Spleen (tissue), 11 donors: Measurements from ENCODE around the gene ANKS1B. TPM values are rescaled to one million over a fixed set of nuclear protein-coding genes. Genes with fewer than 3 reads are reported as not detected.

ENCODE experiments used
- DNase-seq: peaks from one replicate; pipeline ENCODE4 v3.0.0-alpha.2; 2020
- H3K27ac ChIP-seq, 8 donors: fragments of 200-600 bp; sonication (generic) in 7 of 8; 1 replicate in 4 of 8; 2 replicates in 4 of 8; pipeline versions ENCODE4 v1.5.0 to v1.8.0; 2016 to 2021; ENCODE audit warnings: inconsistent platforms in 4 of 8, mild to moderate bottlenecking in 4 of 8, moderate library complexity in 1 of 8
- H3K27me3 ChIP-seq, 7 donors: fragments of 200-600 bp; sonication (generic) in 6 of 7; replicated peaks in 1 of 7; 1 replicate in 4 of 7; 2 replicates in 3 of 7; pipeline versions ENCODE4 v1.5.0 to v1.8.0; 2016 to 2021; ENCODE audit warnings: inconsistent platforms in 3 of 7, mild to moderate bottlenecking in 1 of 7
- H3K36me3 ChIP-seq, 6 donors: fragments of 200-600 bp; sonication (generic) in 5 of 6; 1 replicate in 4 of 6; 2 replicates in 2 of 6; pipeline versions ENCODE4 v1.5.0 to v1.8.0; 2016 to 2021; ENCODE audit warnings: inconsistent platforms in 2 of 6
- H3K4me1 ChIP-seq, 6 donors: fragments of 200-600 bp; sonication (generic) in 5 of 6; 1 replicate in 3 of 6; 2 replicates in 3 of 6; pipeline versions ENCODE4 v1.5.0 to v1.8.0; 2016 to 2021; ENCODE audit warnings: inconsistent platforms in 3 of 6
- H3K4me3 ChIP-seq, 8 donors: fragments of 200-600 bp; sonication (generic) in 7 of 8; 1 replicate in 4 of 8; 2 replicates in 4 of 8; pipeline versions ENCODE4 v1.5.0 to v1.8.0; 2016 to 2021; ENCODE audit warnings: inconsistent platforms in 4 of 8, mild to moderate bottlenecking in 4 of 8, moderate library complexity in 2 of 8
- H3K9me3 ChIP-seq, 8 donors: fragments of 200-600 bp; sonication (generic) in 7 of 8; 1 replicate in 4 of 8; 2 replicates in 4 of 8; pipeline versions ENCODE4 v1.5.0 to v1.8.0; 2016 to 2021; ENCODE audit warnings: inconsistent platforms in 4 of 8
- CTCF ChIP-seq, 11 experiments: fragments of 200-600 bp in 7 of 11; fragments of 450-650 bp in 4 of 11; sonication (generic) in 4 of 11; IDR thresholded peaks in 8 of 11; conservative IDR thresholded peaks in 3 of 11; 1 replicate in 7 of 11; 2 replicates in 4 of 11; pipeline versions ENCODE4 v1.4.0 to v1.8.0; 2016 to 2021; ENCODE audit warnings: antibody characterized with exemption in 11 of 11, inconsistent platforms in 4 of 11, mild to moderate bottlenecking in 1 of 11
- POLR2A ChIP-seq, 3 donors: fragments of 450-650 bp; IDR thresholded peaks; one replicate each; pipeline ENCODE4 v1.5.1; 2017; ENCODE audit warnings: antibody characterized with exemption in 3 of 3, mild to moderate bottlenecking in 1 of 3
- POLR2AphosphoS5 ChIP-seq, 3 donors: sonication (generic); formaldehyde crosslinking; IDR thresholded peaks; one replicate each; pipeline ENCODE4 v1.5.1; 2017; ENCODE audit warnings: antibody characterized with exemption in 3 of 3
- WGBS, 5 donors: extraction: QIAGEN DNeasy Blood & Tissue Kit in 3 of 5; methylation state at CpG; one replicate each; pipeline versions ENCODE4 v1.1.5 to v1.1.7; 2013 to 2018; 5-methylcytosine and 5-hydroxymethylcytosine counted together
- intact Hi-C: fragments of 100-400 bp; cut with DNase I; formaldehyde crosslinking; loops from one replicate; pipeline ENCODE4 v1.15.0; 2023; ENCODE audit warnings: low total_unique reads
- polyA plus RNA-seq, 3 donors: library from polyadenylated mRNA; stranded (reverse); fragments of 200-250 nt; gene quantifications; one replicate each; pipeline ENCODE4 v1.2.1, GENCODE V29; 2013
- total RNA-seq, 7 donors: library from RNA; depleted of rRNA in 3 of 7; stranded (reverse); fragments of >200 nt in 3 of 7; fragmentation: NEBNext Ultra II Directional in 4 of 7; extraction: Animal tissue kit (Norgen Biotek cat#: 25700) in 4 of 7; gene quantifications; one replicate each; pipeline versions ENCODE4 v1.1.0 to v1.2.1, GENCODE V29; 2016 to 2021
- donor health status: healthy with polysubstance abuse.
- donor health status: DM: no; HTN: no; CAD: no; lungs with moderate emphysema.
- donor health status: DM: no; HTN: no; CAD: no.
- donor health status: Bipolar disorder and iron deficiency.
- donor health status: healthy.
- donor health status: DM: no; HTN: no; CAD: no.
- donor health status: DM: yes; HTN: yes; CAD: no.

The ANKS1B gene
- total and polyA plus RNA-seq, 10 donors = 0.21 to 8.0 (median 4.2) TPM

DNA sequence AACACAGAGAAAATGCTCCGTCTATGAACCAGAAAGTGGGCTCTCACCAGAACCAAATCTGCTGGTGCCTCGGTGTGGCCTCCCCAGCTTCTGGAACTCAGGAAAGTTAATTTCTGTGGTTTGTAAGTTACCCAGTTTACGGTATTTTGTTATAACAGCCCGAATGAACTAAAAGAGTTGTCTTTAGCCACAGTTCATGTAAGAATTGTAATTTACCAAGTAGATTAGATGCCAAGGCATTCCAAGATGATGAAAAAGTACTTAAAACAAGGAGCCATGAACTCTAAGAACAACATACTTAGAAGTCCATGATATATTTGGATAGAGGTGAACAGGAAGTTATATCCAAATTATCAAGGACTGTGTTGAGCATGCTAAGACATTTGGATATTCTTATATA lies 597.1 kb downstream of the ANKS1B start:
- no peaks in the 10 kb centered on the region for H3K36me3 ChIP-seq
- no peaks in the 10 kb centered on the region for H3K9me3 ChIP-seq
- no peak for DNase-seq
- no peak overlapping the region for H3K4me3 ChIP-seq
- intact Hi-C loops = loop anchor here (10.0 kb wide), 1 partner anchor 377 kb away; no protein-coding TSS in a partner anchor
- 71 to 86% (median 77%) methylated on average over 4 of the region's 4 CpGs for WGBS, 5 donors
- H3K4me1 ChIP-seq = no peaks in the 10 kb centered on the region
- TF ChIP-seq CTCF (IDR thresholded peaks at IDR 0.05 in 8 of 11, conservative IDR thresholded peaks at IDR 0.05 in 3 of 11) = no peak
- TF ChIP-seq POLR2A (IDR thresholded peaks at IDR 0.05) = no peak
- H3K27me3 ChIP-seq = no peaks in the 10 kb centered on the region
- H3K27ac ChIP-seq = no peak overlapping the region

- TF ChIP-seq CTCF (IDR thresholded peaks at IDR 0.05 in 8 of 11, conservative IDR thresholded peaks at IDR 0.05 in 3 of 11) = no peak
- TF ChIP-seq POLR2A (IDR thresholded peaks at IDR 0.05) = no peak
- no peak for TF ChIP-seq POLR2AphosphoS5 (IDR thresholded peaks at IDR 0.05)
- H3K27ac ChIP-seq = no peak overlapping the region
- no peak overlapping the region for H3K4me3 ChIP-seq
- H3K36me3 ChIP-seq = no peaks in the 10 kb centered on the region
- no peaks in the 10 kb centered on the region for H3K27me3 ChIP-seq
- intact Hi-C loops = loop anchor here (10.0 kb wide), 1 partner anchor 378 kb away; no protein-coding TSS in a partner anchor
- no peak for DNase-seq
- no peaks in the 10 kb centered on the region for H3K4me1 ChIP-seq
- 23 to 80% (median 34%) methylated on average over 2 of the region's 2 CpGs for WGBS, 5 donors
- H3K9me3 ChIP-seq = no peaks in the 10 kb centered on the region
Observed at GRCh38 chr12:99386907-99387306, 597.8 kb downstream of the ANKS1B start.

DNA sequence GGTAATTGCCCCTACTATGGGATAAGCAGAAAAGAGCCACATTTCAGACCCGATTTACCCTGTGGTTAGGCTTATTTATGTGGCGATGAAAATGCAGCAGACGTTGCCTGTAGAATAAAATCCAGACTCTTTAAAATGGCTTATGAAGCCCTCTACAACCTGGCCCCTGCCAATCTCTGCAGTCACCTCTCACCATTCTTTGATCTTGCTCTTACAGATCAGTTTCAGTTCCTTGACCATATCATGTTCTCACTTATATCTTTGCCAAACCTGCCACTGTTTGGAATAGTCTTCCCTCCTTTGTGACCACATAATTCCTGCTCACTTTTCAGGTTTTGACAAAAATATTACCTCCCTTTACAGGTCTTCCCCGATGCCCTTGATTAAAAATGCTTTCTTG lies 601.5 kb downstream of the ANKS1B start:
- no peak overlapping the region for H3K4me3 ChIP-seq
- no peak for DNase-seq
- H3K9me3 ChIP-seq = no peaks in the 10 kb centered on the region
- no peak overlapping the region for H3K27ac ChIP-seq
- 78 to 87% (median 84%) methylated on average over 4 of the region's 4 CpGs for WGBS, 5 donors
- no peaks in the 10 kb centered on the region for H3K36me3 ChIP-seq
- no peaks in the 10 kb centered on the region for H3K27me3 ChIP-seq
- intact Hi-C loops = loop anchor here (10.0 kb wide), 1 partner anchor 382 kb away; no protein-coding TSS in a partner anchor
- no peaks in the 10 kb centered on the region for H3K4me1 ChIP-seq
- TF ChIP-seq POLR2A (IDR thresholded peaks at IDR 0.05) (no peak), CTCF (IDR thresholded peaks at IDR 0.05 in 8 of 11, conservative IDR thresholded peaks at IDR 0.05 in 3 of 11) (no peak), POLR2AphosphoS5 (IDR thresholded peaks at IDR 0.05) (no peak)

- Histone ChIP-seq H3K36me3 (no peaks in the 10 kb centered on the region), H3K4me3 (no peak overlapping the region), H3K27ac (no peak overlapping the region), H3K4me1 (no peaks in the 10 kb centered on the region), H3K9me3 (no peaks in the 10 kb centered on the region), H3K27me3 (no peaks in the 10 kb centered on the region)
- intact Hi-C loops = loop anchor here (10.0 kb wide), 1 partner anchor 383 kb away; no protein-coding TSS in a partner anchor
- DNase-seq = no peak
- 62 to 74% (median 72%) methylated on average over 2 of the region's 2 CpGs for WGBS, 5 donors
- no peak for TF ChIP-seq CTCF (IDR thresholded peaks at IDR 0.05 in 8 of 11, conservative IDR thresholded peaks at IDR 0.05 in 3 of 11)
- TF ChIP-seq POLR2A (IDR thresholded peaks at IDR 0.05) = no peak
- TF ChIP-seq POLR2AphosphoS5 (IDR thresholded peaks at IDR 0.05) = no peak
Observed at GRCh38 chr12:99381992-99382391, 602.7 kb downstream of the ANKS1B start.
